Upper lobe of left lung (tissue), 6 donors: ENCODE results near the gene CTNNB1. TPM values are rescaled to one million over a fixed set of nuclear protein-coding genes. Genes with fewer than 3 reads are reported as not detected.

Source experiments
- ATAC-seq, 2 donors: fragments of 200-7000 bp; cut with Tn5 transposase; one replicate each; pipeline ENCODE4 v1.9.1; 2022; ENCODE audit warnings: mild to moderate bottlenecking in 2 of 2, moderate library complexity in 2 of 2; ENCODE audit not compliant: low FRiP score in 2 of 2
- DNase-seq, 2 donors: peaks; one replicate each; pipeline ENCODE4 v3.0.0-alpha.2; 2019 to 2020
- H3K27ac ChIP-seq, 4 donors: fragments of 200-600 bp; sonication (generic); one replicate each; pipeline ENCODE4 v1.5.1; 2016 to 2019
- H3K27me3 ChIP-seq, 4 donors: fragments of 200-600 bp; sonication (generic); one replicate each; pipeline ENCODE4 v1.5.1; 2017 to 2019
- H3K36me3 ChIP-seq, 4 donors: fragments of 200-600 bp; sonication (generic); one replicate each; pipeline ENCODE4 v1.5.1; 2016 to 2019
- H3K4me1 ChIP-seq, 4 donors: fragments of 200-600 bp; sonication (generic); one replicate each; pipeline ENCODE4 v1.5.1; 2018 to 2019
- H3K4me3 ChIP-seq, 4 donors: fragments of 200-600 bp; sonication (generic); one replicate each; pipeline ENCODE4 v1.5.1; 2017 to 2019; ENCODE audit warnings: mild to moderate bottlenecking in 2 of 4, moderate library complexity in 1 of 4
- H3K9me3 ChIP-seq, 4 donors: fragments of 200-600 bp; sonication (generic); one replicate each; pipeline ENCODE4 v1.5.1; 2018 to 2019
- EP300 ChIP-seq, 4 donors: sonication (generic); formaldehyde crosslinking; IDR thresholded peaks; one replicate each; pipeline ENCODE4 v1.5.1; 2017; ENCODE audit warnings: antibody characterized with exemption in 4 of 4, control low read depth in 2 of 4
- POLR2A ChIP-seq, 4 donors: fragments of 450-650 bp; IDR thresholded peaks; one replicate each; pipeline ENCODE4 v1.5.1; 2016 to 2017; ENCODE audit warnings: antibody characterized with exemption in 4 of 4, mild to moderate bottlenecking in 2 of 4
- POLR2AphosphoS5 ChIP-seq, 2 donors: sonication (generic); formaldehyde crosslinking; IDR thresholded peaks; one replicate each; pipeline ENCODE4 v1.5.1; 2017; ENCODE audit warnings: antibody characterized with exemption in 2 of 2
- WGBS, 2 donors: methylation state at CpG; one replicate each; pipeline ENCODE4 v1.1.5; 2017 to 2018; 5-methylcytosine and 5-hydroxymethylcytosine counted together
- total RNA-seq, 6 donors: library from RNA; depleted of rRNA in 4 of 6; stranded (reverse); fragments of >200 nt in 4 of 6; gene quantifications; one replicate each; pipeline versions ENCODE4 v1.1.0 to v1.2.1, GENCODE V29; 2016 to 2021
- TF ChIP-seq, protein P1 (sequence below), 6 experiments: fragments of 450-650 bp in 4 of 6; fragments of 200-600 bp in 2 of 6; sonication (generic) in 2 of 6; IDR thresholded peaks; one replicate each; pipeline ENCODE4 v1.5.1; 2016 to 2019; ENCODE audit warnings: antibody characterized with exemption in 6 of 6
- donor health status: DM: no; HTN: no; CAD: no; lungs with moderate emphysema.
- donor health status: DM: no; HTN: yes; CAD: no; lungs with severe emphysema.

CTNNB1 gene
- total RNA-seq, 6 donors from 2014 or later: 332 to 776 (median 412) TPM

DNA sequence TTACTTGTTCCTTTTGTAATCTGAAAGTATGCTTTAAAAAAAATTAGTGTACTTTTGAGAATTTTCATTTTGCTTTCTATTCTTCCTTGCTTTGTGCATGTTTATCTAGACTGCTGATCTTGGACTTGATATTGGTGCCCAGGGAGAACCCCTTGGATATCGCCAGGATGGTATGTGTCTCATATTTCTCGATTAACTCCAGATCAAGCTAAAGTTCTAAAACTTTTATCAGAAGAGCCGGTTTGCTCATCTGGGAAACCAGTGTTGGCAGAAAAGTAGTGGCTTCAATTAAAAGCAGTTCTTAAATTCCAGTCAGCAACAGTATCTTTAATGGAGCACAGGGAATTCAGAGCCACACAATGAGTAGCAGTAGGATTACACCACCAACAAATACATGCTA is 38.6 kb downstream of the CTNNB1 start:
- 83 to 92% methylated on average over 3 of the region's 3 CpGs for WGBS, 2 donors
- Histone ChIP-seq H3K36me3 (peaks cover 52 to 89% (median 69%) of the 10 kb centered on the region in 4 donors), H3K27ac (no peak overlapping the region), H3K27me3 (no peaks in the 10 kb centered on the region), H3K4me3 (no peak overlapping the region), H3K9me3 (no peaks in the 10 kb centered on the region), H3K4me1 (no peaks in the 10 kb centered on the region)
- TF ChIP-seq EP300 (IDR thresholded peaks at IDR 0.05) (no peak), POLR2AphosphoS5 (IDR thresholded peaks at IDR 0.05) (no peak), POLR2A (IDR thresholded peaks at IDR 0.05) (no peak)
- TF ChIP-seq, protein P1, sequence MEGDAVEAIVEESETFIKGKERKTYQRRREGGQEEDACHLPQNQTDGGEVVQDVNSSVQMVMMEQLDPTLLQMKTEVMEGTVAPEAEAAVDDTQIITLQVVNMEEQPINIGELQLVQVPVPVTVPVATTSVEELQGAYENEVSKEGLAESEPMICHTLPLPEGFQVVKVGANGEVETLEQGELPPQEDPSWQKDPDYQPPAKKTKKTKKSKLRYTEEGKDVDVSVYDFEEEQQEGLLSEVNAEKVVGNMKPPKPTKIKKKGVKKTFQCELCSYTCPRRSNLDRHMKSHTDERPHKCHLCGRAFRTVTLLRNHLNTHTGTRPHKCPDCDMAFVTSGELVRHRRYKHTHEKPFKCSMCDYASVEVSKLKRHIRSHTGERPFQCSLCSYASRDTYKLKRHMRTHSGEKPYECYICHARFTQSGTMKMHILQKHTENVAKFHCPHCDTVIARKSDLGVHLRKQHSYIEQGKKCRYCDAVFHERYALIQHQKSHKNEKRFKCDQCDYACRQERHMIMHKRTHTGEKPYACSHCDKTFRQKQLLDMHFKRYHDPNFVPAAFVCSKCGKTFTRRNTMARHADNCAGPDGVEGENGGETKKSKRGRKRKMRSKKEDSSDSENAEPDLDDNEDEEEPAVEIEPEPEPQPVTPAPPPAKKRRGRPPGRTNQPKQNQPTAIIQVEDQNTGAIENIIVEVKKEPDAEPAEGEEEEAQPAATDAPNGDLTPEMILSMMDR (IDR thresholded peaks at IDR 0.05): no peak
- DNase-seq: no peak
- ATAC-seq: no peak

DNA sequence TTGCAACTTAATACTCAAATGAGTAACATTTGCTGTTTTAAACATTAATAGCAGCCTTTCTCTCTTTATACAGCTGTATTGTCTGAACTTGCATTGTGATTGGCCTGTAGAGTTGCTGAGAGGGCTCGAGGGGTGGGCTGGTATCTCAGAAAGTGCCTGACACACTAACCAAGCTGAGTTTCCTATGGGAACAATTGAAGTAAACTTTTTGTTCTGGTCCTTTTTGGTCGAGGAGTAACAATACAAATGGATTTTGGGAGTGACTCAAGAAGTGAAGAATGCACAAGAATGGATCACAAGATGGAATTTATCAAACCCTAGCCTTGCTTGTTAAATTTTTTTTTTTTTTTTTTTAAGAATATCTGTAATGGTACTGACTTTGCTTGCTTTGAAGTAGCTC is 40.3 kb downstream of the CTNNB1 start:
- Histone ChIP-seq H3K9me3 (no peaks in the 10 kb centered on the region), H3K4me1 (no peaks in the 10 kb centered on the region), H3K36me3 (peaks cover 37 to 77% (median 53%) of the 10 kb centered on the region in 4 donors), H3K4me3 (no peak overlapping the region), H3K27me3 (no peaks in the 10 kb centered on the region), H3K27ac (no peak overlapping the region)
- WGBS, 2 donors: 29 to 46% methylated on average over 2 of the region's 2 CpGs
- ATAC-seq: peak in 1 of 2 donors; percentile 9
- TF ChIP-seq POLR2AphosphoS5 (IDR thresholded peaks at IDR 0.05) (no peak), EP300 (IDR thresholded peaks at IDR 0.05) (no peak), POLR2A (IDR thresholded peaks at IDR 0.05) (no peak)
- TF ChIP-seq, protein P1 (IDR thresholded peaks at IDR 0.05): no peak
- DNase-seq: no peak

DNA sequence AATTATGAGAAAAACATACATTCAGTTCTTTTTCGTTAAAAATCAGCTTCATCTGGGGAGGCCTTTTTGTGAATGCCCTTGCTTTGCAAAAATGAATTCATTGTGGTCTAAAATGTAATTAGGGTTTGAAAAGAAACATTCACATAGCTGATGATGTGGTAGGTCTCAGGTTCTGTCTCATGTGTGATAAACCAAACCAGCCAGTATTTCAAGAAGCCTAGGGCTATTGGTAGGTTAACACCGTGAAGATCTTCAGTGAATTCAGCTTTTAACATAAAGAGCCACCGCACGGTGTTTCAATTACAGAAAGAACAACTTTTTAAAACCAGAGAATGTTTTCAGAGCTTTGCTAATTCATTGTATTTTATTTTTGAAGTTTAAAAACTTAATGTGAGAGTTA is 41.9 kb downstream of the CTNNB1 start:
- Histone ChIP-seq H3K36me3 (peaks cover 22 to 73% (median 41%) of the 10 kb centered on the region in 4 donors), H3K4me3 (no peak overlapping the region), H3K9me3 (no peaks in the 10 kb centered on the region), H3K27ac (no peak overlapping the region), H3K27me3 (no peaks in the 10 kb centered on the region), H3K4me1 (no peaks in the 10 kb centered on the region)
- ATAC-seq (no peak), DNase-seq (no peak)
- 93 to 98% methylated on average over 4 of the region's 4 CpGs for WGBS, 2 donors
- TF ChIP-seq POLR2A (IDR thresholded peaks at IDR 0.05) (no peak), POLR2AphosphoS5 (IDR thresholded peaks at IDR 0.05) (no peak), EP300 (IDR thresholded peaks at IDR 0.05) (no peak)
- TF ChIP-seq, protein P1 (IDR thresholded peaks at IDR 0.05): no peak

DNA sequence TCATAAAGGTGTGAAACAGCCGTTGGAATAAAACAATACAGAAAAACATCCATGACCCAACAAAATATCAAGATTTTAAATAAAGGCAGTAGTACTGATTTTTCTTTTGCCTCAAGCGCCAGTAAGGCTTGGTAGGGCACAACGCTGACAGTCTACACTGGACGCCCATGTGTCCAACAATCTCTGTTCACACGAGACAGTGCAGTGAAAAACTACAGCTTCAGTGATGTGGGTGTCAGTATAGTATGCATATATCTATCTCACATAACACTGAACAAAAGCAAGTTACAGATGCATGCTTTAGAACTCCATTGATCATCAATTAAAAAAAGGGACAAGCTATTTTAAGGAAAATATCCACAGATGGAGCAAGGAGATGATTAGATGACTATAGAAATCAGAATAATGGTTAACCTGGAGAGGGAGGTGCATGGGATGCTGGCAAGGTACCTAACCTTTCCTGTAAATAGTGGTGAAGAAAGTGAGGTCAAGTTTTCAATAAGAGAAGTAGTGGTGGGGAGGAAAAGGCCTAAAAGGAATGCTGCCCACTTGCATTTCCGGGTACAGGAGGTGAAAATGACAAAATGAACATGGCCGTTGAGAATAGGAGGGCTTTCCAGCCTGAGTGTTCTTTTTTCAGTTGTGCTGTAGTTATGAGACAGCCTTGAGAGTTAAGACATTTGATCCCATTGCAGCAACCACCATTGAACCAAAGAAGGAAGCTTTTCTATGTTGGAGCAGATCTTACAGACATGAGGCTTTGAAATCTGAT is 42.7 kb downstream of the CTNNB1 start:
- H3K27me3 ChIP-seq: no peaks in the 10 kb centered on the region
- DNase-seq: no peak
- no peaks in the 10 kb centered on the region for H3K9me3 ChIP-seq
- no peak overlapping the region for H3K4me3 ChIP-seq
- WGBS, 2 donors: 85 to 88% methylated on average over 7 of the region's 7 CpGs
- H3K27ac ChIP-seq: peak overlapping the region in 1 of 4 donors; percentile 12
- TF ChIP-seq, protein P1 (IDR thresholded peaks at IDR 0.05): no peak
- TF ChIP-seq EP300 (IDR thresholded peaks at IDR 0.05) (no peak), POLR2AphosphoS5 (IDR thresholded peaks at IDR 0.05) (no peak), POLR2A (IDR thresholded peaks at IDR 0.05) (no peak)
- no peaks in the 10 kb centered on the region for H3K4me1 ChIP-seq
- H3K36me3 ChIP-seq: peaks cover 14 to 65% (median 32%) of the 10 kb centered on the region in 4 donors
- ATAC-seq: no peak

DNA sequence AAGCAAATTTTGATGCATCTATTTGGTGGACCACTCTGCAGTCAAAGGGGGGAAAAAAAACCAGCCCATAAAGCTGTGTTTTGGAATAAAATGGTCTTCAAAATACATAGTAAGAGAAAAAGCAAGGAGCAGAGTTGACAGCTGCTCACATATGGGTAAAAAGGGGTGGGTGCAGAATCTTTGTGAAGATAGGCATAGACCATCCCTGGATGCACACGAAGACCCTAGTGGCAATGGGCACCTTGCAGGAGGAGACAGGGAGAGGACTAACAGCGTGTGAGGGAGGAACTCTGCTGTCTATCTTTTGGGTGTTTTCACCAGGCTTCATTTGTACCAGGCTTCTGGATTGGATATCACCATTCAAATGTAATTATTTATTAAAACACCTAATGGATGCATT is 43.9 kb downstream of the CTNNB1 start:
- WGBS, 2 donors: 70% methylated on average over 2 of the region's 2 CpGs
- TF ChIP-seq EP300 (IDR thresholded peaks at IDR 0.05) (no peak), POLR2A (IDR thresholded peaks at IDR 0.05) (no peak), POLR2AphosphoS5 (IDR thresholded peaks at IDR 0.05) (no peak)
- TF ChIP-seq, protein P1 (IDR thresholded peaks at IDR 0.05): no peak
- Histone ChIP-seq H3K9me3 (no peaks in the 10 kb centered on the region), H3K4me3 (no peak overlapping the region), H3K27me3 (no peaks in the 10 kb centered on the region), H3K27ac (no peak overlapping the region), H3K4me1 (no peaks in the 10 kb centered on the region), H3K36me3 (peaks cover 9 to 53% (median 22%) of the 10 kb centered on the region in 4 donors)
- ATAC-seq (no peak), DNase-seq (no peak)
